Testis (tissue), 2 donors: ENCODE measurements around the gene IFNGR2.

Experiments
- CTCF ChIP-seq, 3 experiments: fragments of 450-650 bp in 2 of 3; fragments of 200-600 bp in 1 of 3; sonication (generic) in 1 of 3; IDR thresholded peaks; one replicate each; pipeline ENCODE4 v1.5.1; 2016 to 2019; ENCODE audit warnings: antibody characterized with exemption in 3 of 3, mild to moderate bottlenecking in 2 of 3, moderate library complexity in 1 of 3
- POLR2A ChIP-seq: fragments of 450-650 bp; IDR thresholded peaks from one replicate; pipeline ENCODE4 v1.6.1; 2017; ENCODE audit warnings: antibody characterized with exemption, mild to moderate bottlenecking, moderate library complexity

GRCh38 chr21:33377221-33377920, 25.8 kb upstream of the IFNGR2 start:
- TF ChIP-seq CTCF (IDR thresholded peaks at IDR 0.05) (no peak), POLR2A (no peak)
